IPS-NIHi11 (cell line): ENCODE data around the gene CCR8.
"Not testable (repeated sequence)": the region's sequence is repeated elsewhere in the genome, so short reads cannot be mapped to it uniquely, and the experiment has no call there.

Experiments
- DNase-seq: peaks from one replicate; pipeline ENCODE4 v3.0.0; 2012; ENCODE audit warnings: mixed read lengths, low spot score

Gene CCR8

GRCh38 chr3:39349080-39349479 is 19.6 kb downstream of the CCR8 start:
- DNase-seq: no peak

DNA sequence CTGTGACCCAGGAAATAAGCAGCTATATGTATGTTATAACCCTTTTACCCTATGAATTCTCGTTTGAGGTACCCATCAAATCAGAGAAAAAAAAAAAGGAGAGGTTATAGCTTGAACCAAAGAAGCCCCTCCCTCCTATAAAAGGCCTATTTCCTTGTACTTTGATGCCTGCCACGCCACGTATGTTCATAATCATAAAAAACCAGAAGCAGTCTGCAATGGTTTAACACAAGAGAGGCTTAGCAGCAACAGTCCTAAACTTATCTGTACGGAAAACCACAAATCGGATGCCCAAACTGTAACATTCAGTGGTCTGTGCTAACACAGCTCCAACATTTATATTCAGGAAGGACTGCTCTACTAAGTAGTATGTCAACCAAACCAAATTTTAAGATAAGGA is 21.2 kb downstream of the CCR8 start:
- no peak for DNase-seq

- DNase-seq: not testable (repeated sequence)
Measured at GRCh38 chr3:39351134-39351533, 21.6 kb downstream of the CCR8 start.

DNA sequence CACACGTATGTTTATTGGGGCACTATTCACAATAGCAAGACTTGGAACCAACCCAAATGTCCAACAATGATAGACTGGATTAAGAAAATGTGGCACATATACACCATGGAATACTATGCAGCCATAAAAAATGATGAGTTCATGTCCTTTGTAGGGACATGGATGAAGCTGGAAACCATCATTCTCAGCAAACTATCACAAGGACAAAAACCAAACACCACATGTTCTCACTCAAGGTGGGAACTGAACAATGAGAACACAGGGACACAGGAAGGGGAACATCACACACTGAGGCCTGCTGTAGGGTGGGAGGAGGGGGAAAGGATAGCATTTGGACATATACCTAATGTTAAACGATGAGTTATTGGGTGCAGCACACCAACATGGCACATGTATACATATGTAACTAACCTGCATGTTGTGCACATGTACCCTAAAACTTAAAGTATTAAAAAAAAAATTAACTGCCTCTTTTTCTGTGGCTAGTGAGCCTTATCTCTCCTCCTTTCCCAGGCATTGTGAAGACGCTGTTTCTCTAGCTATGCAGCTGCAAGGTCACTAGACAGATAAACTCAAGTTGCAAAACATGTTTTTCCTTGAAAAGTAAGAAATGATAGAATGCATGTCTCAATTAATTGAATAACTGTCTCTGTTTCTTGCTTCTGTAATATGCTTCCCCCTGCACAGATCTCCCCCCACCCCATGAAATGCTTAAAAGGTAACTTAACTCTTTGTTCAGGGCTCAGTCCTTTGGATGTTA is 23.8 kb downstream of the CCR8 start:
- DNase-seq: not testable (repeated sequence)

DNA sequence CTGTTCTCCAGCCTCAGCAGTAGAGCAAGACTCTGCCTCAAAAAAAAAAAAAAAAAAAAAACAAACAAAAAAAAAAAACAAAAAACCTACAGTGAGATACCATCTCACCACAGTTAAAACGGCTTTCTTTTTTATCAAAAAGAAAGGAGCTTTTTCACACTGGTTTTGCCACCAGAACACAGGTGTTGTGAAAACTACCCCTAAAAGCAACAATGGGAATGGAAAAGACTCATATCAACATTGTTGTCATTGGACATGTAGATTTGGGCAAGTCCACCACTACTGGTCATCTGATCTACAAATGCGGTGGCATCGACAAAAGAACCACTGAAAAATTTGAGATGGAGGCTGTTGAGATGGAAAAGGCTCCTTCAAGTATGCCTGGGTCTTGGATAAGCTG is 28.8 kb downstream of the CCR8 start:
- no peak for DNase-seq

- DNase-seq: no peak
Measured at GRCh38 chr3:39361252-39361927, 31.9 kb downstream of the CCR8 start.

DNA sequence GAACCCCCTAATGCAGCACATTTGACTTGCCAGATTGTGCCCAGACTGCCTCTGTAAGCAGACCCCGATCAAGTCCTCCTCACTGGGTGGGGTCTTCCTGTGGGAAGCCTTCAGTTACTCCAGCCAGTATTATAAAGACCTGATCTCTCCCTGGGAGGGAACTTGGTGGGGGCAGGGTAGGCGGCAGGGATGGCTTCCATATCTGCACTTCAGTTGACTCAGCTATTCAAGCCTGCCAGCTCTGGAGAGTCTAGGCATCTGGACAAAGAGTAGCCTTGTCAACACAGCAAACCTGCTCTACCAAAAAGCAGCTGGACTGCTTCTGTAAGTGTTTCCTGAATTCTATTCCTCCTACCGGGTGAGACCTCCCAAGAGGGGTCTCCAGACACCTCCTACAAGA is 32.7 kb downstream of the CCR8 start:
- DNase-seq: no peak

GRCh38 chr3:39362812-39363211 is 33.3 kb downstream of the CCR8 start:
- DNase-seq: no peak

DNA sequence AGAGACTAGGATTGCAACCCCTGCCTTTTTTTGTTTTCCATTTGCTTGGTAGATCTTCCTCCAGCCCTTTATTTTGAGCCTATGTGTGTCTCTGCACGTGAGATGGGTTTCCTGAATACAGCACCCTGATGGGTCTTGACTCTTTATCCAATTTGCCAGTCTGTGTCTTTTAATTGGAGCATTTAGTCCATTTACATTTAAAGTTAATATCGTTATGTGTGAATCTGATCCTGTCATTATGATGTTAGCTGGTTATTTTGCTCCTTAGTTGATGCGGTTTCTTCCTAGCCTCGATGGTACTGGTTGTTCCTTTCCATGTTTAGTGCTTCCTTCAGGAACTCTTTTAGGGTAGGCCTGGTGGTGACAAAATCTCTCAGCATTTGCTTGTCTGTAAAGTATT is 40.9 kb downstream of the CCR8 start:
- DNase-seq: not testable (repeated sequence)

GRCh38 chr3:39372833-39373232 is 43.3 kb downstream of the CCR8 start:
- no peak for DNase-seq

DNA sequence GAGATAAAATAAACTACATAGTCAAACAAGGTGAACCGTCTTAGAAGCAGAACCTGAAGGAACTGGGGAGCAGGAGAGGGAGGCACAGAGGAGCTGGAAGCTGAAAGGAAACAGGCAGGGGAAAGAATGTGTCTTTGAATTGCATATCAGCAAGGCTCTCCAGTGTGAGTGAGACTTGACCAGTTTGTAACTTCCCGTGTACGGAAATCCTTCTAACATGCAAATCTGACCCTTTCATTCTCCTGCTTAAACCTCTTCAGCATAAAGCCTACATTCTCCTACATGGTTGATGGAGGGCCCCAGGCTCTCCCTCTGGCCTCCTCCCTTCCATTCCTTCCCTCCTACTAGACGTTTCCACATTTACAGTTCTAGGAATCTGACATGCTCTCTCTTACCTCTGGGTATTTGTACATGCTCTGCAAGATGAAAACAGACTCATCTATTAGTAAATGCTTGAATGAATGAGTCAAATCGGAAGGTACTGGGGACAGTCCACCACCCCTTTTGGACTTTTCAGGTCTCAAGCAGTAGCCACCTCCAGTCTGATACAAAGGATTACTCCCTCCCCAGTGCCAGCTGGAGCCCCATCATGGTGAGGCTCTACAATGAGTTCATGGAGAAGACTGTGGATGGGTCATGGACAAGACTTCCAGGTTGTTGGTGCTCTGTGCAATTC is 47.6 kb downstream of the CCR8 start:
- peak; percentile 23 for DNase-seq

DNA sequence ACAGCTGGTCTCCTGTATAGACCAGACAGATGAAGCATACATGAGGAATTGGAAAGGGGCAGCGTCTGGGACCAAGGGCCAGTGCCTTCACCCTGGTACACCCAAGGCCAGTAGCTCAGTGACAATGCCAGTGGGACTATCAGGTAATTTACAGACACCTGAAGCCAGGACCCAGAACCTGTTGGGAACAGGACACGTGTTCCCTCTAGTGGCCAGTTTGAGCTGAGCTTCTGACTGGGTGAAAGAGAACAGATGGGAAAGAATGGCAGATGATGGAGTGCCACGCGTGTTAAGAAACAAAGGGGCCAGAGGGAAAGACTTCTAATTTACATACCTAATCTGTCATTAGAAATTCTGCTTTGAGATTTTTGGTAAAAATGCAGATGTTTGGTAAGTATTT is 48.6 kb downstream of the CCR8 start:
- peak; percentile 70 for DNase-seq

GRCh38 chr3:39378957-39379777 is 49.7 kb downstream of the CCR8 start:
- no peak for DNase-seq

DNA sequence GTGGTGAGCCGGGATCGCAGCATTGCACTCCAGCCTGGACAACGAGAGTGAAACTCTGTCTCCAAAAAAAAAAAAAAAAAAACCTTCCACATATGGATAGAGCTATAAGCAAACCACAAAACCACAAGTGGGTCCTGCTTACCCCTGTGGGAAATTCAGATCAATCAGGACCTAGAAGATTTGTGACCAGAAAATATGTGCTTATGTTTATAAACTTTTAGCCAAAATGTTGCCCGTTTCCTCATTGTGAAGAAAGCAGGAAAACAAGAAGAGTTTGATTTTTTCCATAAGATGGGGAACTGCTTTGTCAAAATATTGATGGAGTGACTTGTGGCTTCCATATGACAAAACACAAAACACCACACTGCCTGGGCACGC is 50.3 kb downstream of the CCR8 start:
- DNase-seq: no peak

DNA sequence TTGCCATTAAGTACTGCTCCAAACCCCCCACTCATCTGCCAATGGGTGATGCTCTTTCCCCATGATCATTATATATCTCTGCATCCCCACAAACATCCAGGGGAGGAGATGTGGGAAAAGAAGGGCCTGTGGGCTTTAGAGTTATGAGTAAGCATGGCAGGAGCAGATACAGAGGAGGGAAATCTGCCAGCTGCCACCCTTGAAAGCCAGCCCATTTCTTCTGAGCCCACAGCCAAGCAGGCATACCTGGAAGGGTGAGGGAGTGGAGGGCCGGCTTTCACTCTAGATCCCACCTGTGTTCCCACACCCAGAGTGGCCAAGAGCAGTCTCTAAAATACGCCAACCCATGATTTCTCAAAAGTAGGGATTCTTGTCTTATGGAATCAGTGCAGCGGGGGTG is 51.9 kb downstream of the CCR8 start:
- no peak for DNase-seq
